HepG2 (cell line): ENCODE data around the gene COX4I2. TPM values are rescaled to one million over a fixed set of nuclear protein-coding genes. Genes with fewer than 3 reads are reported as not detected.

Experiments used
- ATAC-seq: fragments of 200-7000 bp; cut with Tn5 transposase; 3 replicates; pipeline ENCODE4 v1.9.1; 2020; ENCODE audit warnings: mild to moderate bottlenecking, moderate library complexity
- BruUV-seq: library from RNA; stranded (reverse); fragments of 400-500 nt; replicated peaks from 2 replicates; lab custom pipeline; 2021; lab: Mats Ljungman, UMichigan
- CTCF ChIA-PET: fragments of 300-600 bp; formaldehyde crosslinking; extraction: SDS; loops from one replicate; lab custom pipeline; 2021; ENCODE audit warnings: low total read pairs, inconsistent platforms, low intra/inter-chr PET ratio; lab: Yijun Ruan, JAX
- POLR2A ChIA-PET: fragments of 350-600 bp; sonication (Branson Sonifier 250); formaldehyde crosslinking; loops from one replicate; lab custom pipeline; 2020; ENCODE audit warnings: antibody characterized with exemption, inconsistent platforms; lab: Yijun Ruan, JAX
- DNase-seq: peaks from one replicate; pipeline ENCODE4 v3.0.0-alpha.2; 2015; ENCODE audit warnings: low spot score
- FAIRE-seq: peaks from 3 replicates; lab custom pipeline; 2011; peaks lifted over from hg19 to GRCh38; lab: Jason Lieb, UNC
- H2AFZ ChIP-seq: one replicate; pipeline ENCODE4 v1.6.1; 2011; ENCODE audit warnings: low read length, inconsistent platforms
- H3K27ac ChIP-seq: fragments of 300-600 bp; 3 replicates; pipeline ENCODE4 v1.8.0; 2011; ENCODE audit warnings: mixed run types, mild to moderate bottlenecking, mixed read lengths, low read length, inconsistent platforms; ENCODE audit not compliant: insufficient read depth; ENCODE audit errors: extremely low read length
- H3K27me3 ChIP-seq, 2 experiments: fragments of 200-600 bp in 1 of 2; 2 replicates in 1 of 2; 3 replicates in 1 of 2; pipeline versions ENCODE4 v1.6.0 to v1.8.0; 2011; ENCODE audit warnings: low read length in 2 of 2, mild to moderate bottlenecking in 2 of 2, moderate library complexity in 2 of 2, inconsistent platforms in 1 of 2; ENCODE audit not compliant: insufficient read depth in 2 of 2, control insufficient read depth in 1 of 2
- H3K36me3 ChIP-seq, 2 experiments: fragments of 200-600 bp in 1 of 2; replicated peaks in 1 of 2; 2 replicates in 1 of 2; 3 replicates in 1 of 2; pipeline versions ENCODE4 v1.5.1 to v1.8.0; 2011; ENCODE audit warnings: low read length in 2 of 2, inconsistent platforms in 1 of 2; ENCODE audit not compliant: insufficient read depth in 2 of 2, control insufficient read depth in 1 of 2
- H3K4me1 ChIP-seq: 2 replicates; pipeline ENCODE4 v1.5.1; 2012; ENCODE audit warnings: low read length, inconsistent platforms; ENCODE audit not compliant: insufficient read depth
- H3K4me2 ChIP-seq: 2 replicates; pipeline ENCODE4 v1.6.0; 2011; ENCODE audit warnings: low read depth, low read length, inconsistent platforms
- H3K4me3 ChIP-seq, 3 experiments: fragments of 200-600 bp in 1 of 3; sonication (generic), shearing (Covaris generic) in 1 of 3; replicated peaks in 1 of 3; 2 replicates each; pipeline ENCODE4 v1.5.1; 2011 to 2016; ENCODE audit warnings: low read length in 3 of 3, inconsistent platforms in 2 of 3, low read depth in 2 of 3, mild to moderate bottlenecking in 2 of 3, control low read depth in 1 of 3, mixed read lengths in 1 of 3; ENCODE audit not compliant: insufficient read depth in 1 of 3
- H3K79me2 ChIP-seq: one replicate; pipeline ENCODE4 v1.6.1; 2011; ENCODE audit warnings: low read length, inconsistent platforms; ENCODE audit not compliant: insufficient read depth
- H3K9ac ChIP-seq: 2 replicates; pipeline ENCODE4 v1.6.0; 2011; ENCODE audit warnings: mild to moderate bottlenecking, low read depth, low read length, inconsistent platforms; ENCODE audit not compliant: insufficient read depth
- H3K9me3 ChIP-seq: 2 replicates; pipeline ENCODE4 v1.5.1; 2012; ENCODE audit warnings: mild to moderate bottlenecking, low read length
- H4K20me1 ChIP-seq: 2 replicates; pipeline ENCODE4 v1.6.0; 2011; ENCODE audit warnings: inconsistent platforms, mild to moderate bottlenecking, low read length, moderate library complexity; ENCODE audit not compliant: insufficient read depth
- CBFB ChIP-seq: sonication (generic); formaldehyde crosslinking; IDR thresholded peaks from 2 replicates; pipeline ENCODE4 v1.4.0; 2020; ENCODE audit warnings: missing genetic modification reagents
- FOSL2 ChIP-seq: sonication (generic); formaldehyde crosslinking; IDR thresholded peaks from 2 replicates; pipeline ENCODE4 v1.4.0; 2020; ENCODE audit warnings: missing genetic modification reagents
- HDAC2 ChIP-seq: sonication (generic); formaldehyde crosslinking; IDR thresholded peaks from 2 replicates; pipeline ENCODE4 v1.4.0; 2020; ENCODE audit warnings: missing genetic modification reagents
- NR2F1 ChIP-seq, 2 experiments: fragments of 450-650 bp in 1 of 2; formaldehyde crosslinking in 1 of 2; IDR thresholded peaks; 2 replicates each; pipeline versions ENCODE4 v1.5.0 to v1.6.1; 2016 to 2020; ENCODE audit warnings: mild to moderate bottlenecking in 1 of 2, missing compliant biosample characterization in 1 of 2, missing genetic modification reagents in 1 of 2, moderate library complexity in 1 of 2
- POLR2AphosphoS2 ChIP-seq: IDR thresholded peaks from 2 replicates; pipeline ENCODE4 v1.6.1; 2011; ENCODE audit warnings: low read depth, low read length, improper control_type of control experiment
- POLR2AphosphoS5 ChIP-seq: IDR thresholded peaks from 2 replicates; pipeline ENCODE4 v1.6.1; 2012; ENCODE audit warnings: low read depth, low read length
- RBFOX2 ChIP-seq: fragments of 200-400 bp; formaldehyde crosslinking; IDR thresholded peaks from 2 replicates; pipeline ENCODE4 v1.6.1; 2017; ENCODE audit warnings: low read depth, mild to moderate bottlenecking, low read length
- RBM22 ChIP-seq: fragments of 200-400 bp; formaldehyde crosslinking; optimal IDR thresholded peaks from 2 replicates; pipeline ENCODE3; 2017; ENCODE audit warnings: mild to moderate bottlenecking, low read length, moderate library complexity
- RFX1 ChIP-seq: fragments of 450-650 bp; IDR thresholded peaks from 2 replicates; pipeline ENCODE4 v1.6.1; 2017
- TEAD3 ChIP-seq: optimal IDR thresholded peaks from 2 replicates; pipeline ENCODE3; 2016; ENCODE audit warnings: borderline replicate concordance
- ZMYM4 ChIP-seq: sonication (generic); formaldehyde crosslinking; IDR thresholded peaks from 2 replicates; pipeline ENCODE4 v1.8.1; 2023; ENCODE audit warnings: mild to moderate bottlenecking, missing genetic modification reagents
- ZNF33B ChIP-seq: sonication (generic); formaldehyde crosslinking; IDR thresholded peaks from 2 replicates; pipeline ENCODE4 v1.5.1; 2020; ENCODE audit warnings: mild to moderate bottlenecking, missing genetic modification reagents
- WGBS: methylation state at CpG from one replicate; pipeline ENCODE4 v1.1.6; 2017; ENCODE audit warnings: low lambda C conversion rate; 5-methylcytosine and 5-hydroxymethylcytosine counted together
- in situ Hi-C: cut with HindIII; loops from 2 replicates; pipeline ENCODE4 v1.10.0; 2017; ENCODE audit warnings: low pct_unique_long_range_greater_than_20kb; ENCODE audit not compliant: extremely low pct_ligation_motif_present
- intact Hi-C: fragments of 100-400 bp; cut with micrococcal nuclease; formaldehyde crosslinking; loops from one replicate; pipeline ENCODE4 v1.10.0; 2022; ENCODE audit not compliant: unreplicated experiment
- polyA plus RNA-seq, 8 experiments: library from polyadenylated mRNA; depleted of rRNA in 3 of 8; stranded (reverse) in 7 of 8; unstranded in 1 of 8; fragments of >200 nt; fragmentation: Illumina TruSeq in 4 of 8; extraction: Trizol in 4 of 8; gene quantifications; 2 replicates each; pipeline versions ENCODE4 v1.2.1 to v1.2.3, GENCODE V29; 2011 to 2016; ENCODE audit warnings: low read depth in 4 of 8, missing spikeins in 1 of 8, mixed read lengths in 1 of 8; ENCODE audit not compliant: insufficient read depth in 1 of 8
- total RNA-seq, 5 experiments: library from RNA; depleted of rRNA; stranded (reverse); fragments of >200 nt; fragmentation: Illumina TruSeq; extraction: Trizol; gene quantifications; 2 replicates each; pipeline ENCODE4 v1.2.3, GENCODE V29; 2016; ENCODE audit warnings: low read depth in 1 of 5
- TF ChIP-seq, protein P1 (sequence below): sonication (generic); formaldehyde crosslinking; IDR thresholded peaks from 2 replicates; pipeline ENCODE4 v1.5.1; 2020; ENCODE audit warnings: mild to moderate bottlenecking, missing genetic modification reagents, moderate library complexity
- TF ChIP-seq, protein P2 (sequence below): sonication (generic); formaldehyde crosslinking; IDR thresholded peaks from 2 replicates; pipeline ENCODE4 v1.4.0; 2020; ENCODE audit warnings: missing genetic modification reagents

The COX4I2 gene
- total and polyA plus RNA-seq, 2 of the 13 experiments (the other 11 are each of a cell fraction or from before 2014, with no cell fraction given) = 1.1 TPM; not detected in 1

GRCh38 chr20:31674895-31675827 lies 37.4 kb downstream of the COX4I2 start:
- H3K4me2 ChIP-seq = no peak overlapping the region
- ChIA-PET POLR2A (interaction anchor here (1.9 to 20.7 kb wide), 5 partner anchors 9 to 64 kb away, joined by 6 to 643 read pairs (median 274); partner anchors contain the start of genes BCL2L1 and TPX2), CTCF (no interaction called here)
- peaks cover 63% of the 10 kb centered on the region for H4K20me1 ChIP-seq
- FAIRE-seq = no peak
- no peaks in the 10 kb centered on the region for H3K27me3 ChIP-seq
- 96% methylated on average over 10 of the region's 10 CpGs for WGBS
- in situ Hi-C loops = no loop called here
- no peak for DNase-seq
- peaks cover 88% of the 10 kb centered on the region for H3K79me2 ChIP-seq
- intact Hi-C loops = no loop called here
- ATAC-seq = no peak
- no peaks in the 10 kb centered on the region for H3K9me3 ChIP-seq
- H3K4me3 ChIP-seq = no peak overlapping the region
- H3K9ac ChIP-seq = no peak overlapping the region
- peaks cover 59 to 88% of the 10 kb centered on the region in 2 experiments for H3K36me3 ChIP-seq
- H3K27ac ChIP-seq = peak overlapping the region; percentile 0
- peaks cover 81% of the 10 kb centered on the region for H3K4me1 ChIP-seq
- H2AFZ ChIP-seq = no peak overlapping the region
- no TSS peak for BruUV-seq
- TF ChIP-seq RFX1 (0 out of 2 replicates have a peak, but pooled peaks have one; percentile 4), RBM22 (peak; percentile 92), NR2F1 (CRISPR knock-in tag; IDR thresholded peaks at IDR 0.05) (0 out of 4 replicates have a peak, but pooled peaks of 1 of the 2 experiments have one; percentile 19), HDAC2 (no peak), FOSL2 (peak; percentile 58), RBFOX2 (peak; percentile 45; the same call in 1 of the 2 replicates), ZNF33B (CRISPR knock-in tag) (0 out of 2 replicates have a peak, but pooled peaks have one; percentile 14), CBFB (CRISPR knock-in tag) (0 out of 2 replicates have a peak, but pooled peaks have one; percentile 23), POLR2AphosphoS5 (peak; percentile 11; the same call in 1 of the 2 replicates), ZMYM4 (CRISPR knock-in tag) (peak; percentile 34; the same call in 1 of the 2 replicates), TEAD3 (CRISPR knock-in tag) (peak; percentile 7), POLR2AphosphoS2 (peak; percentile 23; the same call in 1 of the 2 replicates)
- TF ChIP-seq, protein P1, sequence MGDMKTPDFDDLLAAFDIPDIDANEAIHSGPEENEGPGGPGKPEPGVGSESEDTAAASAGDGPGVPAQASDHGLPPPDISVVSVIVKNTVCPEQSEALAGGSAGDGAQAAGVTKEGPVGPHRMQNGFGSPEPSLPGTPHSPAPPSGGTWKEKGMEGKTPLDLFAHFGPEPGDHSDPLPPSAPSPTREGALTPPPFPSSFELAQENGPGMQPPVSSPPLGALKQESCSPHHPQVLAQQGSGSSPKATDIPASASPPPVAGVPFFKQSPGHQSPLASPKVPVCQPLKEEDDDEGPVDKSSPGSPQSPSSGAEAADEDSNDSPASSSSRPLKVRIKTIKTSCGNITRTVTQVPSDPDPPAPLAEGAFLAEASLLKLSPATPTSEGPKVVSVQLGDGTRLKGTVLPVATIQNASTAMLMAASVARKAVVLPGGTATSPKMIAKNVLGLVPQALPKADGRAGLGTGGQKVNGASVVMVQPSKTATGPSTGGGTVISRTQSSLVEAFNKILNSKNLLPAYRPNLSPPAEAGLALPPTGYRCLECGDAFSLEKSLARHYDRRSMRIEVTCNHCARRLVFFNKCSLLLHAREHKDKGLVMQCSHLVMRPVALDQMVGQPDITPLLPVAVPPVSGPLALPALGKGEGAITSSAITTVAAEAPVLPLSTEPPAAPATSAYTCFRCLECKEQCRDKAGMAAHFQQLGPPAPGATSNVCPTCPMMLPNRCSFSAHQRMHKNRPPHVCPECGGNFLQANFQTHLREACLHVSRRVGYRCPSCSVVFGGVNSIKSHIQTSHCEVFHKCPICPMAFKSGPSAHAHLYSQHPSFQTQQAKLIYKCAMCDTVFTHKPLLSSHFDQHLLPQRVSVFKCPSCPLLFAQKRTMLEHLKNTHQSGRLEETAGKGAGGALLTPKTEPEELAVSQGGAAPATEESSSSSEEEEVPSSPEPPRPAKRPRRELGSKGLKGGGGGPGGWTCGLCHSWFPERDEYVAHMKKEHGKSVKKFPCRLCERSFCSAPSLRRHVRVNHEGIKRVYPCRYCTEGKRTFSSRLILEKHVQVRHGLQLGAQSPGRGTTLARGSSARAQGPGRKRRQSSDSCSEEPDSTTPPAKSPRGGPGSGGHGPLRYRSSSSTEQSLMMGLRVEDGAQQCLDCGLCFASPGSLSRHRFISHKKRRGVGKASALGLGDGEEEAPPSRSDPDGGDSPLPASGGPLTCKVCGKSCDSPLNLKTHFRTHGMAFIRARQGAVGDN (CRISPR knock-in tag) = peak; percentile 45
- TF ChIP-seq, protein P2, sequence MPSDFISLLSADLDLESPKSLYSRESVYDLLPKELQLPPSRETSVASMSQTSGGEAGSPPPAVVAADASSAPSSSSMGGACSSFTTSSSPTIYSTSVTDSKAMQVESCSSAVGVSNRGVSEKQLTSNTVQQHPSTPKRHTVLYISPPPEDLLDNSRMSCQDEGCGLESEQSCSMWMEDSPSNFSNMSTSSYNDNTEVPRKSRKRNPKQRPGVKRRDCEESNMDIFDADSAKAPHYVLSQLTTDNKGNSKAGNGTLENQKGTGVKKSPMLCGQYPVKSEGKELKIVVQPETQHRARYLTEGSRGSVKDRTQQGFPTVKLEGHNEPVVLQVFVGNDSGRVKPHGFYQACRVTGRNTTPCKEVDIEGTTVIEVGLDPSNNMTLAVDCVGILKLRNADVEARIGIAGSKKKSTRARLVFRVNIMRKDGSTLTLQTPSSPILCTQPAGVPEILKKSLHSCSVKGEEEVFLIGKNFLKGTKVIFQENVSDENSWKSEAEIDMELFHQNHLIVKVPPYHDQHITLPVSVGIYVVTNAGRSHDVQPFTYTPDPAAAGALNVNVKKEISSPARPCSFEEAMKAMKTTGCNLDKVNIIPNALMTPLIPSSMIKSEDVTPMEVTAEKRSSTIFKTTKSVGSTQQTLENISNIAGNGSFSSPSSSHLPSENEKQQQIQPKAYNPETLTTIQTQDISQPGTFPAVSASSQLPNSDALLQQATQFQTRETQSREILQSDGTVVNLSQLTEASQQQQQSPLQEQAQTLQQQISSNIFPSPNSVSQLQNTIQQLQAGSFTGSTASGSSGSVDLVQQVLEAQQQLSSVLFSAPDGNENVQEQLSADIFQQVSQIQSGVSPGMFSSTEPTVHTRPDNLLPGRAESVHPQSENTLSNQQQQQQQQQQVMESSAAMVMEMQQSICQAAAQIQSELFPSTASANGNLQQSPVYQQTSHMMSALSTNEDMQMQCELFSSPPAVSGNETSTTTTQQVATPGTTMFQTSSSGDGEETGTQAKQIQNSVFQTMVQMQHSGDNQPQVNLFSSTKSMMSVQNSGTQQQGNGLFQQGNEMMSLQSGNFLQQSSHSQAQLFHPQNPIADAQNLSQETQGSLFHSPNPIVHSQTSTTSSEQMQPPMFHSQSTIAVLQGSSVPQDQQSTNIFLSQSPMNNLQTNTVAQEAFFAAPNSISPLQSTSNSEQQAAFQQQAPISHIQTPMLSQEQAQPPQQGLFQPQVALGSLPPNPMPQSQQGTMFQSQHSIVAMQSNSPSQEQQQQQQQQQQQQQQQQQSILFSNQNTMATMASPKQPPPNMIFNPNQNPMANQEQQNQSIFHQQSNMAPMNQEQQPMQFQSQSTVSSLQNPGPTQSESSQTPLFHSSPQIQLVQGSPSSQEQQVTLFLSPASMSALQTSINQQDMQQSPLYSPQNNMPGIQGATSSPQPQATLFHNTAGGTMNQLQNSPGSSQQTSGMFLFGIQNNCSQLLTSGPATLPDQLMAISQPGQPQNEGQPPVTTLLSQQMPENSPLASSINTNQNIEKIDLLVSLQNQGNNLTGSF (CRISPR knock-in tag) = peak; percentile 12; the same call in 1 of the 2 replicates
